Measurements from ENCODE around the gene PLA2G10. TPM values are rescaled to one million over a fixed set of nuclear protein-coding genes. Genes with fewer than 3 reads are reported as not detected.

Gene PLA2G10
- polyA plus RNA-seq, 1 of the 3 experiments (the other 2 are of a cell fraction) = not detected

DNA sequence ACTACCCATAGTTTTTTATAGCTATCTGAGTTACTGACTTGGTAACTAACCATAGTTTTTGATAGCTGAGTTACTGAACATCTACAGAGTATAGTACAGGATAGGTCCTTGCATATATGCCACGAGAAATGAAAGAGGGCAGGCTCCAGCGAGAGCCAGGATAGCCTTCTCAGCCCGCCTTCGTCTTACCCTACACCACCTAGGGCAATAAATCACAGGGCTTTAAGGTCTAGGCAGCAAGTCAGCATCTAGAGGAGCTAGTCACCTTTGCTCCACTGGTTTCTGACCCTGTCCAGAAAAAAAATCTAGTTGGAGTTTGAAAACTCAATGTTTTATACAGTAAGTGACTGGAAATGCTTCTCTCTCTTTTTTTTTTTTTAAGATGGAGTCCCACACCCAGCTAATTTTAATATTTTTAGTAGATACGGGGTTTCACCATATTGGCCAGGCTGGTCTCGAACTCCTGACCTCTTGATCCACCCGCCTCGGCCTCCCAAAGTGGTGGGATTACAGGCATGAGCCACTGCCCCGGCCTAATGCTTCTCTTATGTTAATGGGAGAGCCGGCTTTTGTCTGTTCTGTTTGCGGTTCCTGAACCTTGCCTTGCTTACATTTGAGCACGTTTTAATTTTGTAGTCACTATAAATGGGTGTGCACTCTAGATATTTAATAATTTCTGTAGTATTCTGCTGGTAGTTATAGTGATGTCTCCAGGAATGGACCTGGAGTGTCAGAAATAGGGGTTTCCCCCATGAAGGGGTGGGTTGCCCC lies 58.5 kb downstream of the PLA2G10 start:
- CTCF ChIA-PET = interaction anchor here (0.7 kb wide), 1 partner anchor 11 kb away, joined by 3 read pairs; no protein-coding TSS in a partner anchor

More for the DNA sequence above, 58.5 kb downstream of the PLA2G10 start:
- no peak overlapping the region for H3K27ac ChIP-seq (ENCODE audit: low read depth in 2 of 2, low read length in 1 of 2)
- peaks cover 8% of the 10 kb centered on the region for H3F3A ChIP-seq (replicated peaks; ENCODE audit: insufficient read depth)
- H4K20me1 ChIP-seq (ENCODE audit: insufficient read depth) = peaks cover 71% of the 10 kb centered on the region
- H3K9me2 ChIP-seq = no peaks in the 10 kb centered on the region
- no peak overlapping the region for H2AFZ ChIP-seq (ENCODE audit: low read depth)
- peaks cover 4 to 36% of the 10 kb centered on the region in 2 experiments for H3K36me3 ChIP-seq (replicated peaks in 1 of 2; ENCODE audit: control insufficient read depth in 1 of 2, insufficient read depth in 2 of 2, low read length in 1 of 2)
- POLR2A ChIA-PET = interaction anchor here (0.6 kb wide), 1 partner anchor 33 kb away, joined by 7 read pairs; no protein-coding TSS in a partner anchor
- H3K4me3 ChIP-seq (ENCODE audit: low read depth in 2 of 2, low read length in 1 of 2) = no peak overlapping the region
- WGBS (ENCODE audit: low lambda C conversion rate) = 87% methylated on average over 12 of the region's 12 CpGs
- peaks cover 8 to 9% of the 10 kb centered on the region in 2 experiments; a peak in 2 of 4 replicates for H3K4me1 ChIP-seq (ENCODE audit: control insufficient read depth in 1 of 2, insufficient read depth in 2 of 2, low read depth in 1 of 2, low read length in 1 of 2)
- peaks cover 79% of the 10 kb centered on the region for H3K79me2 ChIP-seq (ENCODE audit: insufficient read depth)
- H3K27me3 ChIP-seq (ENCODE audit: insufficient read depth) = no peaks in the 10 kb centered on the region
- no peak for TF ChIP-seq FOXM1 (IDR thresholded peaks at IDR 0.05; ENCODE audit: low read depth)
- TF ChIP-seq ELF1 (IDR thresholded peaks at IDR 0.05) = no peak
- TF ChIP-seq RAD21 (IDR thresholded peaks at IDR 0.05; ENCODE audit: low read length) = no peak
- TF ChIP-seq, protein P1, sequence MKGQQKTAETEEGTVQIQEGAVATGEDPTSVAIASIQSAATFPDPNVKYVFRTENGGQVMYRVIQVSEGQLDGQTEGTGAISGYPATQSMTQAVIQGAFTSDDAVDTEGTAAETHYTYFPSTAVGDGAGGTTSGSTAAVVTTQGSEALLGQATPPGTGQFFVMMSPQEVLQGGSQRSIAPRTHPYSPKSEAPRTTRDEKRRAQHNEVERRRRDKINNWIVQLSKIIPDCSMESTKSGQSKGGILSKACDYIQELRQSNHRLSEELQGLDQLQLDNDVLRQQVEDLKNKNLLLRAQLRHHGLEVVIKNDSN (IDR thresholded peaks at IDR 0.05; ENCODE audit: borderline replicate concordance, low read depth) = no peak
- TF ChIP-seq GABPA (IDR thresholded peaks at IDR 0.05; ENCODE audit: low read depth) = no peak
- TF ChIP-seq, protein P2, sequence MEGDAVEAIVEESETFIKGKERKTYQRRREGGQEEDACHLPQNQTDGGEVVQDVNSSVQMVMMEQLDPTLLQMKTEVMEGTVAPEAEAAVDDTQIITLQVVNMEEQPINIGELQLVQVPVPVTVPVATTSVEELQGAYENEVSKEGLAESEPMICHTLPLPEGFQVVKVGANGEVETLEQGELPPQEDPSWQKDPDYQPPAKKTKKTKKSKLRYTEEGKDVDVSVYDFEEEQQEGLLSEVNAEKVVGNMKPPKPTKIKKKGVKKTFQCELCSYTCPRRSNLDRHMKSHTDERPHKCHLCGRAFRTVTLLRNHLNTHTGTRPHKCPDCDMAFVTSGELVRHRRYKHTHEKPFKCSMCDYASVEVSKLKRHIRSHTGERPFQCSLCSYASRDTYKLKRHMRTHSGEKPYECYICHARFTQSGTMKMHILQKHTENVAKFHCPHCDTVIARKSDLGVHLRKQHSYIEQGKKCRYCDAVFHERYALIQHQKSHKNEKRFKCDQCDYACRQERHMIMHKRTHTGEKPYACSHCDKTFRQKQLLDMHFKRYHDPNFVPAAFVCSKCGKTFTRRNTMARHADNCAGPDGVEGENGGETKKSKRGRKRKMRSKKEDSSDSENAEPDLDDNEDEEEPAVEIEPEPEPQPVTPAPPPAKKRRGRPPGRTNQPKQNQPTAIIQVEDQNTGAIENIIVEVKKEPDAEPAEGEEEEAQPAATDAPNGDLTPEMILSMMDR (IDR thresholded peaks at IDR 0.05) = no peak
- no peak for TF ChIP-seq TEAD4 (IDR thresholded peaks at IDR 0.05; ENCODE audit: borderline replicate concordance, insufficient read depth)
- TF ChIP-seq RXRA (IDR thresholded peaks at IDR 0.05; ENCODE audit: borderline replicate concordance, low read depth) = no peak
- TF ChIP-seq SIN3A (IDR thresholded peaks at IDR 0.05; ENCODE audit: borderline replicate concordance, low read depth, low read length) = no peak
- no peak for TF ChIP-seq EZH2phosphoT487 (IDR thresholded peaks at IDR 0.05; ENCODE audit: borderline replicate concordance, low read depth)
- no peak for TF ChIP-seq TCF12 (IDR thresholded peaks at IDR 0.05)
- no peak for TF ChIP-seq NRF1 (IDR thresholded peaks at IDR 0.05; ENCODE audit: low read depth, low read length)
- TF ChIP-seq, protein P3, sequence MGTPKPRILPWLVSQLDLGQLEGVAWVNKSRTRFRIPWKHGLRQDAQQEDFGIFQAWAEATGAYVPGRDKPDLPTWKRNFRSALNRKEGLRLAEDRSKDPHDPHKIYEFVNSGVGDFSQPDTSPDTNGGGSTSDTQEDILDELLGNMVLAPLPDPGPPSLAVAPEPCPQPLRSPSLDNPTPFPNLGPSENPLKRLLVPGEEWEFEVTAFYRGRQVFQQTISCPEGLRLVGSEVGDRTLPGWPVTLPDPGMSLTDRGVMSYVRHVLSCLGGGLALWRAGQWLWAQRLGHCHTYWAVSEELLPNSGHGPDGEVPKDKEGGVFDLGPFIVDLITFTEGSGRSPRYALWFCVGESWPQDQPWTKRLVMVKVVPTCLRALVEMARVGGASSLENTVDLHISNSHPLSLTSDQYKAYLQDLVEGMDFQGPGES (IDR thresholded peaks at IDR 0.05; ENCODE audit: low read depth, low read length) = no peak
- TF ChIP-seq, protein P4, sequence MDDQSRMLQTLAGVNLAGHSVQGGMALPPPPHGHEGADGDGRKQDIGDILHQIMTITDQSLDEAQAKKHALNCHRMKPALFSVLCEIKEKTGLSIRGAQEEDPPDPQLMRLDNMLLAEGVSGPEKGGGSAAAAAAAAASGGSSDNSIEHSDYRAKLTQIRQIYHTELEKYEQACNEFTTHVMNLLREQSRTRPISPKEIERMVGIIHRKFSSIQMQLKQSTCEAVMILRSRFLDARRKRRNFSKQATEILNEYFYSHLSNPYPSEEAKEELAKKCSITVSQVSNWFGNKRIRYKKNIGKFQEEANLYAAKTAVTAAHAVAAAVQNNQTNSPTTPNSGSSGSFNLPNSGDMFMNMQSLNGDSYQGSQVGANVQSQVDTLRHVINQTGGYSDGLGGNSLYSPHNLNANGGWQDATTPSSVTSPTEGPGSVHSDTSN (IDR thresholded peaks at IDR 0.05) = no peak
- no peak for TF ChIP-seq CHD2 (IDR thresholded peaks at IDR 0.05; ENCODE audit: low read length, partially characterized antibody)
- H3K9ac ChIP-seq = no peak overlapping the region
- 0 out of 2 replicates have a peak overlapping the region, but pooled peaks have one; percentile 96 for H3K4me2 ChIP-seq
- DNase-seq = no peak
- H3K9me3 ChIP-seq = no peaks in the 10 kb centered on the region
